ENCODE data around the gene GPATCH2L. TPM values are rescaled to one million over a fixed set of nuclear protein-coding genes. Genes with fewer than 3 reads are reported as not detected.

GPATCH2L gene
- total RNA-seq, 6 donors from 2014 or later: 22.4 to 52.0 (median 39.5) TPM

DNA sequence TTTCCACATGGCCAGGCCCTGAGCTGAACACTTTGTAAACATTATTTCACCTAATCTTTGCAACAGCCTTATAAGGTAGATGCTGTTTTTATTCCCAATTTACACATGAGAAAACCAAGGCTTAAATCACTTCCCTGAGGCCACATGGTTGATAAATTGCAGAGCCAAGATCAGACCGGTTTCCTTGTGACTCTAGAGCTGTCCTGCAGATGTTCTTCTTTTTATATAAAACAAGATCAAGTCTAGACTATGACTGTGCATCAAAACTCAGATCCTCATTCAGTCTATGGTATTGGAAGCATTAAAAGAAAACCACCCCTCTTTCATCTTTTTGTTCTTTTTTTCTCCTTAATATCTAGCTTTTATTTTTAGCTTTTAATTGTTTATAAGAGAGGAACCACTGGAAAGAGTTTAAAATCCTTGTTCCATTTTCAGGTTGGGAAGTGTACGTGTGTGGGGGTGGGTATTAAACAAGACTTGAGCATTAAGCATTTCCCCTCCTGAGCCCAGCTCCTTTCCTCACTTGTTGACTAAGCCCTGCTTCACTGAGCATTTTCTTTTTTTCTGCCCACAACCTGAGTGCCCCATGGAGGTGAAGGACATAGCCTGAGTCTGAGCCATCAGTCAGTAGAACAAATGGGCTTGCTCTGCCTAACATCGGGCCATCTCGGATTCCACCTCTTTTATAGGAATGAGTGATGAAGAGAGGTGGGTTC, 45.4 kb downstream of the GPATCH2L start:
- Histone ChIP-seq H3K4me1 (peaks cover 0 to 5% (median 0%) of the 10 kb centered on the region in 4 donors), H3K27me3 (no peaks in the 10 kb centered on the region), H3K27ac (no peak overlapping the region), H3K4me3 (no peak overlapping the region), H3K36me3 (peaks cover 16 to 88% (median 33%) of the 10 kb centered on the region in 4 donors), H3K9me3 (no peaks in the 10 kb centered on the region)
- no peak for TF ChIP-seq POLR2A (IDR thresholded peaks at IDR 0.05)
- no peak for TF ChIP-seq EP300 (IDR thresholded peaks at IDR 0.05)
- TF ChIP-seq, protein P1, sequence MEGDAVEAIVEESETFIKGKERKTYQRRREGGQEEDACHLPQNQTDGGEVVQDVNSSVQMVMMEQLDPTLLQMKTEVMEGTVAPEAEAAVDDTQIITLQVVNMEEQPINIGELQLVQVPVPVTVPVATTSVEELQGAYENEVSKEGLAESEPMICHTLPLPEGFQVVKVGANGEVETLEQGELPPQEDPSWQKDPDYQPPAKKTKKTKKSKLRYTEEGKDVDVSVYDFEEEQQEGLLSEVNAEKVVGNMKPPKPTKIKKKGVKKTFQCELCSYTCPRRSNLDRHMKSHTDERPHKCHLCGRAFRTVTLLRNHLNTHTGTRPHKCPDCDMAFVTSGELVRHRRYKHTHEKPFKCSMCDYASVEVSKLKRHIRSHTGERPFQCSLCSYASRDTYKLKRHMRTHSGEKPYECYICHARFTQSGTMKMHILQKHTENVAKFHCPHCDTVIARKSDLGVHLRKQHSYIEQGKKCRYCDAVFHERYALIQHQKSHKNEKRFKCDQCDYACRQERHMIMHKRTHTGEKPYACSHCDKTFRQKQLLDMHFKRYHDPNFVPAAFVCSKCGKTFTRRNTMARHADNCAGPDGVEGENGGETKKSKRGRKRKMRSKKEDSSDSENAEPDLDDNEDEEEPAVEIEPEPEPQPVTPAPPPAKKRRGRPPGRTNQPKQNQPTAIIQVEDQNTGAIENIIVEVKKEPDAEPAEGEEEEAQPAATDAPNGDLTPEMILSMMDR (IDR thresholded peaks at IDR 0.05): no peak
- no peak for TF ChIP-seq POLR2AphosphoS5 (IDR thresholded peaks at IDR 0.05)
- 88 to 95% methylated on average over 4 of the region's 4 CpGs for WGBS, 2 donors
- ATAC-seq (ENCODE audit: low FRiP score in 2 of 2): no peak
- no peak for DNase-seq

DNA sequence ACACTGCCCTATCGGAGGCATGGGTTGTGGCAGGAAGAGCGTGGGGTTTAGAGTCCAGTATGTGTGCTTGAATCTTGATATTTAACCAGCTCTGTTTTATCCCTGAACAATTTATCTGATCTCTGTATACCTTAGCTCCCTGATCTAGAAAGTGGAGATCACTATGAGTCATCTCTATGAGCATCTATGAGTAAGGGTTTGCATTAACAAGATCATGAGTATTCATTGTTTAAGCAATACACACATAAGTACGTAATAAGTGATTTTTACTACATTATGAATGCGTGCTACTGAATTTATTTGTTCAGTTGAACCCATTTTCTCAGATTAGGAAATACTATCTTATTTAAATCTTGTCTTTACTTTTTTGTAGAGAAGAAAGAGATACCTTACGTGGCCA, 49.4 kb downstream of the GPATCH2L start:
- DNase-seq (no peak), ATAC-seq (ENCODE audit: low FRiP score in 2 of 2) (no peak)
- H3K4me1 ChIP-seq: no peaks in the 10 kb centered on the region
- no peak overlapping the region for H3K27ac ChIP-seq
- TF ChIP-seq EP300 (IDR thresholded peaks at IDR 0.05) (no peak), POLR2AphosphoS5 (IDR thresholded peaks at IDR 0.05) (no peak), POLR2A (IDR thresholded peaks at IDR 0.05) (no peak)
- TF ChIP-seq, protein P1 (IDR thresholded peaks at IDR 0.05): no peak
- H3K4me3 ChIP-seq: no peak overlapping the region
- peaks cover 7 to 66% (median 28%) of the 10 kb centered on the region in 4 donors for H3K36me3 ChIP-seq
- no peaks in the 10 kb centered on the region for H3K27me3 ChIP-seq
- 90 to 95% methylated on average over 5 of the region's 5 CpGs for WGBS, 2 donors
- H3K9me3 ChIP-seq: no peaks in the 10 kb centered on the region

DNA sequence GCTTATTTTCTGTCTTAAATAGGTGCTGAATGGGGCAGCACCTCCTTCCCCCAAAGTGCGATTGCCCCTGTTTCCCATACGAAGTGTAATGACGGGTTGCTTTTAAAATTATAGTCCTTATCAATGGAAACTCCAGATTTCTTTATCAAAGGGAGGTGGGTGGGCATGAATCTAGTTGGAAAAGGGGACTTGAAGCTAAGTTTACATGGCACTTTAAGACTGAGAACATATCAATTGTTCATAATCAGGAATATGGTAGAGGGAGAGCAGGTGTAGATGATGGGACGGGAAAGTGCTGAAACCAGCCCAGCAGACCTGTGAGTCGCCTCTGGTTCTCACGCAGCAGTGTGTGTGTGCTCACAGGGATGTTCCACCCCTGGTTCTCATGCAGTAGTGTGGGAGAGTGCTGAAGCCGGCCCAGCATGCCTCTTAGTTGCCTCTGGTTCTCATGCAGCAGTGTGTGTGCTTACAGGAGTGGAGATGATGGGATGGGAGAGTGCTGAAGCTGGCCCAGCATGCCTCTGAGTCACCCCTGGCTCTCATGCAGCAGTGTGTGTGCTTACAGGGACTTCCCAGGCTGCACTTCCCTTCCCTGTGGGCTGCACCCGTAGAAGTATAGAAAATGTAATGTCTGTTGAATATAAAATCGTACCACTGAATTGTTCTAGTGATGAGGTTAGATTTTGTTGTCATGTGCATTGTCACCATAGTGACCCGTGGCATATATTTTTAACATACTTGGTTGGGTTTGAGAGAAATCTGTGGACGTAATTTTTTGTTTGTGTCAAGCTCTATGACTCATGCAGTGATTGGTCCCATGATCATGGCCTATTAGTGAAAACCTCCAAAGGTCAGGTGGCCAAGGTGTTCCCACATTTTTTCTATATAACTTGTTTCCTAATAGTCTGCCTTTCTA, 51.6 kb downstream of the GPATCH2L start:
- TF ChIP-seq POLR2A (IDR thresholded peaks at IDR 0.05) (no peak), POLR2AphosphoS5 (IDR thresholded peaks at IDR 0.05) (no peak), EP300 (IDR thresholded peaks at IDR 0.05) (no peak)
- TF ChIP-seq, protein P1 (IDR thresholded peaks at IDR 0.05): no peak
- Histone ChIP-seq H3K27ac (peak overlapping the region in 1 of 4 donors; percentile 10), H3K36me3 (peaks cover 4 to 45% (median 16%) of the 10 kb centered on the region in 4 donors), H3K4me1 (no peaks in the 10 kb centered on the region), H3K4me3 (no peak overlapping the region), H3K27me3 (no peaks in the 10 kb centered on the region), H3K9me3 (no peaks in the 10 kb centered on the region)
- peak in 1 of 2 donors; percentile 36 for DNase-seq
- WGBS, 2 donors: 90 to 91% methylated on average over 10 to 11 of the region's 11 CpGs
- ATAC-seq (ENCODE audit: low FRiP score in 2 of 2): peak; percentile 57 to 76

DNA sequence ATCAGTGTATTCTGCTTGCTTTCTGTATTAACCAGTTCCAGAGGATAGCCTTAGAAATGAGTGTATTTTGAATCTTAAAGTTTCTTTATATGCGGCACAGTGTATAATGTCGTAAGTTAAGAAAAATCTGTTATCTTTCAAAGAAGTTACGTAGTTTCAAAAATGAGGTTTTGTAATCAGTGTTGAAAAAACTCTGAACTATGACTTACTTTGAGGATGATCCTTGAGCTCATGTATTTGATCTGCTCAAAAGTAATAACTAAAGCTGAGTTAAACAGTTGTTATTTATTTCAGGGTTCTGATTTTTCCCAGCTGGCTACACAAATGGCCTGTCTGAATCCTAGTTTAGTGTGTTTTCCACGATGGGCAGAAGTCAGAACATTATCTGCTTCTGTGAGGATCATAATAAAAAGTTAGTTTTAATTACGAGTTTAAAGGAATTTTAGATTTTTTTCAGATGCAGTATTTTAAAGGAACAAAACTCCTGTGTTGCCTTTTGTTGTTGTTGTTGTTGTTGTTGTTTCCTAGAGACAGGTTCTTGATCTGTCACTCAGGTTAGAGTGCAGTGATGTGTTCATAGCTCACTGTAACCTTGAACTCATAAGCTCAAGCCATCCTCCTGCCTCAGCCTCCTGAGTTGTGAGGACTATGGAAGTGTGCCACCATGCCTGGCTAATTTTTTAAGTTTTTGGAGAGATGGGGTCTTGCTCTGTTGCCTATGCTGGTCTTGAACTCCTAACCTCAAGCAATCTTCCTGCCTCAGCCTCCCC, 52.9 kb downstream of the GPATCH2L start:
- Histone ChIP-seq H3K4me3 (no peak overlapping the region), H3K27ac (no peak overlapping the region), H3K9me3 (no peaks in the 10 kb centered on the region), H3K4me1 (no peaks in the 10 kb centered on the region), H3K36me3 (peaks cover 4 to 33% (median 13%) of the 10 kb centered on the region in 4 donors), H3K27me3 (no peaks in the 10 kb centered on the region)
- 89 to 91% methylated on average over 5 of the region's 5 CpGs for WGBS, 2 donors
- ATAC-seq (ENCODE audit: low FRiP score in 2 of 2) (no peak), DNase-seq (no peak)
- TF ChIP-seq, protein P1 (IDR thresholded peaks at IDR 0.05): no peak
- TF ChIP-seq EP300 (IDR thresholded peaks at IDR 0.05) (no peak), POLR2AphosphoS5 (IDR thresholded peaks at IDR 0.05) (no peak), POLR2A (IDR thresholded peaks at IDR 0.05) (no peak)
